HCT116 (cell line): ENCODE results near the gene NT5C3A. TPM values are rescaled to one million over a fixed set of nuclear protein-coding genes. Genes with fewer than 3 reads are reported as not detected.
A peak's percentile ranks its signal among the peaks of the same experiment; 100 is the strongest.
"Not testable (repeated sequence)": the region's sequence is repeated elsewhere in the genome, so short reads cannot be mapped to it uniquely, and the experiment has no call there.

Source experiments
- ATAC-seq: fragments of 200-7000 bp; cut with Tn5 transposase; 2 replicates; pipeline ENCODE4 v1.9.1; 2020; ENCODE audit warnings: mild to moderate bottlenecking, moderate library complexity
- BruUV-seq: library from RNA; stranded (reverse); fragments of 400-500 nt; replicated peaks from 2 replicates; lab custom pipeline; 2021; lab: Mats Ljungman, UMichigan
- CTCF ChIA-PET: fragments of 300-600 bp; sonication (Branson Sonifier 250); formaldehyde crosslinking; loops from one replicate; lab custom pipeline; 2021; ENCODE audit warnings: antibody characterized with exemption; lab: Charles Lee
- POLR2A ChIA-PET: fragments of 300-600, 350-600 bp; sonication (Branson Sonifier 250); formaldehyde crosslinking; loops from one replicate; lab custom pipeline; 2021; ENCODE audit warnings: antibody characterized with exemption; lab: Charles Lee
- RAD21 ChIA-PET, 2 experiments: fragments of 300-600 bp; sonication (Branson Sonifier 250); formaldehyde crosslinking; loops; one replicate each; lab custom pipeline; 2023; ENCODE audit warnings: low total read pairs in 2 of 2; ENCODE audit not compliant: uncharacterized antibody in 2 of 2, unreplicated experiment in 2 of 2, low non-redundant PET in 1 of 2; lab: Charles Lee
- DNase-seq: peaks from one replicate; pipeline ENCODE4 v3.0.0-alpha.2; 2010; ENCODE audit warnings: low read depth, low spot score
- H2AFZ ChIP-seq: fragments of 200-600 bp; shearing (Covaris generic), sonication (generic); 2 replicates; pipeline ENCODE4 v1.6.1; 2017; ENCODE audit warnings: low read depth, mixed run types, mixed read lengths, antibody characterized with exemption, low read length; ENCODE audit not compliant: poor library complexity, severe bottlenecking
- H3K27ac ChIP-seq: 2 replicates; pipeline ENCODE4 v1.5.1; 2012; ENCODE audit warnings: low read depth, low read length
- H3K27me3 ChIP-seq: fragments of 200-600 bp; sonication (generic); 2 replicates; pipeline ENCODE4 v1.6.1; 2016; ENCODE audit warnings: mixed run types, low read length, mixed read lengths; ENCODE audit not compliant: insufficient read depth
- H3K36me3 ChIP-seq, 2 experiments: fragments of 200-500 bp in 1 of 2; fragments of 200-600 bp in 1 of 2; sonication (Bioruptor generic) in 1 of 2; sonication (generic) in 1 of 2; 2 replicates each; pipeline versions ENCODE4 v1.5.1 to v1.6.1; 2014 to 2016; ENCODE audit warnings: low read length in 2 of 2, inconsistent platforms in 1 of 2, mixed read lengths in 1 of 2, mixed run types in 1 of 2; ENCODE audit not compliant: insufficient read depth in 2 of 2, control insufficient read depth in 1 of 2
- H3K4me1 ChIP-seq, 2 experiments: fragments of 200-600 bp in 1 of 2; sonication (generic) in 1 of 2; 2 replicates each; pipeline versions ENCODE4 v1.5.1 to v1.6.1; 2012 to 2017; ENCODE audit warnings: low read length in 2 of 2, inconsistent platforms in 1 of 2, mild to moderate bottlenecking in 1 of 2, mixed read lengths in 1 of 2, mixed run types in 1 of 2, moderate library complexity in 1 of 2; ENCODE audit not compliant: insufficient read depth in 2 of 2, control insufficient read depth in 1 of 2
- H3K4me2 ChIP-seq: fragments of 200-600 bp; sonication (generic); 2 replicates; pipeline ENCODE4 v1.6.1; 2017; ENCODE audit warnings: mixed run types, low read length, mixed read lengths
- H3K4me3 ChIP-seq, 2 experiments: fragments of 200-600 bp in 1 of 2; sonication (generic) in 1 of 2; replicated peaks in 1 of 2; 2 replicates each; pipeline ENCODE4 v1.5.1; 2011 to 2016; ENCODE audit warnings: low read length in 2 of 2, control low read depth in 1 of 2, low read depth in 1 of 2, mild to moderate bottlenecking in 1 of 2, mixed read lengths in 1 of 2, mixed run types in 1 of 2
- H3K79me2 ChIP-seq: fragments of 200-600 bp; sonication (generic); 2 replicates; pipeline ENCODE4 v1.6.1; 2017; ENCODE audit warnings: mild to moderate bottlenecking, mixed run types, low read length, moderate library complexity, mixed read lengths; ENCODE audit not compliant: insufficient read depth
- H3K9ac ChIP-seq: fragments of 200-600 bp; sonication (generic); 2 replicates; pipeline ENCODE4 v1.6.1; 2016; ENCODE audit warnings: low read length, mixed read lengths
- H3K9me2 ChIP-seq: fragments of 200-600 bp; sonication (generic), shearing (Covaris generic); 2 replicates; pipeline ENCODE4 v1.6.1; 2017; ENCODE audit warnings: mixed run types, mild to moderate bottlenecking, moderate library complexity; ENCODE audit not compliant: insufficient read depth
- H3K9me3 ChIP-seq, 2 experiments: fragments of 200-500 bp in 1 of 2; fragments of 200-600 bp in 1 of 2; sonication (Bioruptor generic) in 1 of 2; sonication (generic) in 1 of 2; 2 replicates each; pipeline ENCODE4 v1.6.1; 2014 to 2017; ENCODE audit warnings: low read length in 2 of 2, mixed read lengths in 2 of 2, inconsistent platforms in 1 of 2, low read depth in 1 of 2, mild to moderate bottlenecking in 1 of 2, mixed run types in 1 of 2, moderate library complexity in 1 of 2; ENCODE audit not compliant: control insufficient read depth in 1 of 2, insufficient read depth in 1 of 2
- H4K20me1 ChIP-seq: fragments of 200-600 bp; sonication (generic), shearing (Covaris generic); 2 replicates; pipeline ENCODE4 v1.6.1; 2017; ENCODE audit warnings: mixed run types, mild to moderate bottlenecking, moderate library complexity; ENCODE audit not compliant: insufficient read depth
- ATF3 ChIP-seq: IDR thresholded peaks from 2 replicates; pipeline ENCODE4 v1.6.1; 2012
- CBX3 ChIP-seq: IDR thresholded peaks from 2 replicates; pipeline ENCODE4 v1.6.1; 2012; ENCODE audit warnings: low read depth
- CEBPB ChIP-seq: IDR thresholded peaks from 2 replicates; pipeline ENCODE4 v1.6.1; 2012; ENCODE audit warnings: low read depth
- CTCF ChIP-seq, 3 experiments: fragments of 200-600 bp in 1 of 3; sonication (generic) in 1 of 3; IDR thresholded peaks in 2 of 3; conservative IDR thresholded peaks in 1 of 3; 2 replicates each; pipeline ENCODE4 v1.5.1; 2012 to 2017; ENCODE audit warnings: low read depth in 2 of 3, low read length in 2 of 3, antibody characterized with exemption in 1 of 3, borderline replicate concordance in 1 of 3, control low read depth in 1 of 3, mild to moderate bottlenecking in 1 of 3, mixed read lengths in 1 of 3, mixed run types in 1 of 3, moderate library complexity in 1 of 3; ENCODE audit not compliant: insufficient read depth in 1 of 3
- ELF1 ChIP-seq: IDR thresholded peaks from 2 replicates; pipeline ENCODE4 v1.6.1; 2012; ENCODE audit warnings: low read depth, borderline replicate concordance
- FOSL1 ChIP-seq: IDR thresholded peaks from 2 replicates; pipeline ENCODE4 v1.6.1; 2012; ENCODE audit warnings: low read depth
- JUND ChIP-seq: IDR thresholded peaks from 2 replicates; pipeline ENCODE4 v1.6.1; 2012
- MAX ChIP-seq: IDR thresholded peaks from 2 replicates; pipeline ENCODE4 v1.6.1; 2012
- POLR2AphosphoS5 ChIP-seq: IDR thresholded peaks from 2 replicates; pipeline ENCODE4 v1.6.1; 2011; ENCODE audit warnings: mild to moderate bottlenecking, low read depth, low read length, moderate library complexity
- RAD21 ChIP-seq: IDR thresholded peaks from 2 replicates; pipeline ENCODE4 v1.6.1; 2012; ENCODE audit warnings: low read depth, mild to moderate bottlenecking
- SIN3A ChIP-seq: IDR thresholded peaks from 2 replicates; pipeline ENCODE4 v1.6.1; 2012; ENCODE audit warnings: low read depth
- TCF7L2 ChIP-seq: IDR thresholded peaks from 2 replicates; pipeline ENCODE4 v1.7.0; 2011; ENCODE audit warnings: borderline replicate concordance, inconsistent platforms; ENCODE audit not compliant: insufficient read depth, insufficient read length; ENCODE audit errors: extremely low read depth
- ZFX ChIP-seq: fragments of 450-650 bp; IDR thresholded peaks from 2 replicates; pipeline ENCODE4 v1.6.1; 2017
- intact Hi-C: fragments of 100-400 bp; cut with micrococcal nuclease; formaldehyde crosslinking; loops from 2 replicates; pipeline ENCODE4 v1.10.0; 2022
- total RNA-seq: library from RNA; stranded (reverse); gene quantifications from one replicate; pipeline ENCODE4 v1.2.1, GENCODE V29; 2021; ENCODE audit not compliant: unreplicated experiment

Gene NT5C3A
- total RNA-seq, 1 experiment from 2014 or later = 32.5 TPM

- no peak for DNase-seq
- H3K27ac ChIP-seq = no peak overlapping the region
- H3K4me2 ChIP-seq = no peak overlapping the region
- no peak overlapping the region for H3K4me3 ChIP-seq
- ChIA-PET CTCF (no interaction called here), RAD21 (no interaction called here), POLR2A (no interaction called here)
- H3K9me3 ChIP-seq = no peaks in the 10 kb centered on the region
- BruUV-seq = no TSS peak
- intact Hi-C loops = no loop called here
- H3K9ac ChIP-seq = no peak overlapping the region
- no peak overlapping the region for H2AFZ ChIP-seq
- H3K36me3 ChIP-seq = peaks cover 8 to 11% of the 10 kb centered on the region in 2 experiments; a peak in 3 of 4 replicates
- H3K9me2 ChIP-seq = no peaks in the 10 kb centered on the region
- H3K79me2 ChIP-seq = no peaks in the 10 kb centered on the region
- H4K20me1 ChIP-seq = no peaks in the 10 kb centered on the region
- no peaks in the 10 kb centered on the region for H3K4me1 ChIP-seq
- TF ChIP-seq POLR2AphosphoS5 (no peak), FOSL1 (no peak), CEBPB (no peak), SIN3A (no peak), RAD21 (no peak), MAX (no peak), JUND (no peak), ELF1 (no peak), CTCF (IDR thresholded peaks at IDR 0.05 in 2 of 3, conservative IDR thresholded peaks at IDR 0.05 in 1 of 3; ENCODE audit: borderline replicate concordance in 1 of 3, insufficient read depth in 1 of 3, low read depth in 2 of 3, low read length in 2 of 3) (no peak), ZFX (no peak), CBX3 (no peak), ATF3 (no peak), TCF7L2 (no peak)
- no peak for ATAC-seq
- no peaks in the 10 kb centered on the region for H3K27me3 ChIP-seq
Measured at GRCh38 chr7:33009734-33010133, 52.8 kb downstream of the NT5C3A start.

GRCh38 chr7:33005690-33006089 lies 56.9 kb downstream of the NT5C3A start:
- RAD21 ChIA-PET, ATAC-seq: not testable (repeated sequence)

GRCh38 chr7:33005193-33005592 lies 57.4 kb downstream of the NT5C3A start:
- CTCF ChIA-PET, H3K27me3 ChIP-seq, DNase-seq, H4K20me1 ChIP-seq, POLR2A ChIA-PET, H3K36me3 ChIP-seq, H3K4me3 ChIP-seq, H3K27ac ChIP-seq, BruUV-seq, ATAC-seq, H2AFZ ChIP-seq, H3K9me2 ChIP-seq, RAD21 ChIA-PET, H3K9me3 ChIP-seq, intact Hi-C loops, H3K4me2 ChIP-seq, H3K4me1 ChIP-seq, H3K79me2 ChIP-seq, H3K9ac ChIP-seq: not testable (repeated sequence)

More at GRCh38 chr7:33005690-33006089, 56.9 kb downstream of the NT5C3A start:
- H3K79me2 ChIP-seq, H2AFZ ChIP-seq, H3K27ac ChIP-seq, H3K9me2 ChIP-seq, H3K4me1 ChIP-seq, H3K9ac ChIP-seq, H4K20me1 ChIP-seq, H3K9me3 ChIP-seq, POLR2A ChIA-PET, H3K4me3 ChIP-seq, H3K36me3 ChIP-seq, H3K27me3 ChIP-seq, intact Hi-C loops, CTCF ChIA-PET, H3K4me2 ChIP-seq, DNase-seq: not testable (repeated sequence)
- BruUV-seq = TSS peak; percentile 60
